Hepatocyte (in vitro differentiated cells): Measurements from ENCODE around the gene ANKRD10.

Experiments used
- CTCF ChIP-seq: fragments of 200-600 bp; sonication (generic); IDR thresholded peaks from 2 replicates; pipeline ENCODE4 v1.5.1; 2016; ENCODE audit warnings: antibody characterized with exemption, mild to moderate bottlenecking; ENCODE audit not compliant: poor library complexity
- EZH2phosphoT487 ChIP-seq: fragments of 200-600 bp; sonication (generic); IDR thresholded peaks from one replicate; pipeline ENCODE4 v1.6.1; 2018; ENCODE audit warnings: antibody characterized with exemption, mild to moderate bottlenecking, low read depth, moderate library complexity; ENCODE audit not compliant: unreplicated experiment, severe bottlenecking

- TF ChIP-seq CTCF (no peak), EZH2phosphoT487 (no peak)
These were observed 34.8 kb upstream of the ANKRD10 start for GRCh38 chr13:110949628-110950027.
